ENCODE data around the gene CST1. TPM values are rescaled to one million over a fixed set of nuclear protein-coding genes. Genes with fewer than 3 reads are reported as not detected.

CST1 gene
- total and polyA plus RNA-seq, 4 donors: not detected

DNA sequence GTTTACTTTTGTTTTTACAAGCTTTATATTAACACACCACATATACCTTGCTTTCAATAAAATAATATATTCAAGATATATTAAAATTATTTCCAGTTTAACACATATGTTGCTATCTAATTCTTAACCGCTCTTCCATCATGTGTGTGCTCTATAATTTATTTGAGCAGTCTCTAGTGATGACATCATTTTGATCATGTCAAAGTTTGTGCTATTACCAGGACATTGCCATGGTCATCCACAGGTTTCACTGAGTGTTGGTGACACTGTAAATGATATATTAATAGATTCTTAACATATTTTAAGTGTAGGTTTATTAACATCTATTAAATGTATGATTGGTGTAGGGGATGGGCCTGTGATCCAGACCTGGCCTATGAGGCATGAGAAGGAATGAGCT lies 44.8 kb downstream of the CST1 start:
- DNase-seq: no peak

DNA sequence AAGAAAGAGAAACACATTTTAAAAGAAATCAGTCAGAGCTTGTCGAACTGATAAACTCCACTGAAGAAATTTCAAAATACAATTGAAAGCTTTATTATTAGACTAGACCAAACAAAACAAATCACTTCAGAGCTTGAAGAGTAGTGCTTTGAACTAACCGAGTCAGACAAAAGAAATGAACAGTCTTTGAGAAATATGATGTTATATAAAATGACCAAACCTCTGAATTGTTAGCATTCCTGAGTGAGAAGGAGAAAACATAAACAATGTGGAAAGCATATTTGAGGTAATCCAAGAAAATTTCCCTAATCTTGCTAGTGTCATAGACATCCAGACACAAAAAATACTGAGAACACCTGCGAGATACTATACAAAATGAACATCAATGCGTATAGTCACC lies 48.7 kb downstream of the CST1 start:
- Histone ChIP-seq H3K36me3 (ENCODE audit: control insufficient read depth in 4 of 4, insufficient read depth in 4 of 4, low read length in 4 of 4) (no peaks in the 10 kb centered on the region), H3K9ac (ENCODE audit: insufficient read depth in 1 of 2, low read length in 2 of 2) (no peak overlapping the region), H3K4me3 (no peak overlapping the region), H3K27me3 (ENCODE audit: control insufficient read depth in 3 of 3, insufficient read depth in 3 of 3, low read length in 2 of 3) (no peaks in the 10 kb centered on the region), H3K27ac (ENCODE audit: low read depth in 1 of 2, low read length in 1 of 2) (no peak overlapping the region), H3K4me1 (ENCODE audit: control insufficient read depth in 5 of 5, insufficient read depth in 5 of 5, low read length in 5 of 5) (no peaks in the 10 kb centered on the region), H3K9me3 (ENCODE audit: control insufficient read depth in 4 of 4, insufficient read depth in 3 of 4, low read length in 3 of 4) (peaks cover 0 to 2% (median 0%) of the 10 kb centered on the region in 4 donors)
- no peak for DNase-seq
- no peak for TF ChIP-seq CTCF (IDR thresholded peaks at IDR 0.05; ENCODE audit: control extremely low read depth, extremely low read depth)
- ATAC-seq (ENCODE audit: insufficient read depth, low FRiP score): no peak
- 79 to 90% methylated on average over 4 of the region's 4 CpGs for WGBS, 2 donors

More for the DNA sequence above, 44.8 kb downstream of the CST1 start:
- Histone ChIP-seq H3K27ac (ENCODE audit: low read depth in 1 of 2, low read length in 1 of 2) (no peak overlapping the region), H3K36me3 (ENCODE audit: control insufficient read depth in 4 of 4, insufficient read depth in 4 of 4, low read length in 4 of 4) (no peaks in the 10 kb centered on the region), H3K27me3 (ENCODE audit: control insufficient read depth in 3 of 3, insufficient read depth in 3 of 3, low read length in 2 of 3) (no peaks in the 10 kb centered on the region), H3K9ac (ENCODE audit: insufficient read depth in 1 of 2, low read length in 2 of 2) (no peak overlapping the region), H3K4me1 (ENCODE audit: control insufficient read depth in 5 of 5, insufficient read depth in 5 of 5, low read length in 5 of 5) (no peaks in the 10 kb centered on the region), H3K9me3 (ENCODE audit: control insufficient read depth in 4 of 4, insufficient read depth in 3 of 4, low read length in 3 of 4) (peaks cover 0 to 2% (median 0%) of the 10 kb centered on the region in 4 donors), H3K4me3 (no peak overlapping the region)
- 97 to 100% methylated on average over 1 of the region's 1 CpG for WGBS, 2 donors
- no peak for TF ChIP-seq CTCF (IDR thresholded peaks at IDR 0.05; ENCODE audit: control extremely low read depth, extremely low read depth)
- ATAC-seq (ENCODE audit: insufficient read depth, low FRiP score): no peak

DNA sequence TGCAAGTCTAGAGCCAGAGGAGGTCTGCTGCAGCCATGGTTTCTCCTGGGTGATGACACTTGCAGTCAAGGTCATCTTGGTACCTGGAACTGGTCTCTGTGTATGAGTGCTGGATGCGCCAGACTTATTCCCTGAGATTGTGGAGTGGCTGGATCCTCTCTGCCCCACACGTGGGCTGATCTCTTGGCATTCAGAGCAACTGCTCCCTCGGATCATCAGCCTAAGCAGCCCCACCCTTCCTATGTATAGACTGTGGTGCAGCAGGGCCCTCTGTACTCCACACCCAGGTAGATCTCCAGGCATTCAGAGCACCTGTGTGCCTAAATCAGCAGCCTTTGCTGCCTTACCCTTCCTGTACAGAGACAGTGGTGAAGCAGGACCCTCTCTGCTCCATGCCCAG lies 49.8 kb downstream of the CST1 start:
- Histone ChIP-seq H3K27ac (ENCODE audit: low read depth in 1 of 2, low read length in 1 of 2) (no peak overlapping the region), H3K4me3 (no peak overlapping the region)
- no peak for ATAC-seq (ENCODE audit: insufficient read depth, low FRiP score)

More for the DNA sequence above, 49.8 kb downstream of the CST1 start:
- 86 to 90% methylated on average over 3 of the region's 3 CpGs for WGBS, 2 donors
- DNase-seq: no peak
- H3K9ac ChIP-seq (ENCODE audit: insufficient read depth in 1 of 2, low read length in 2 of 2): no peak overlapping the region
- H3K4me1 ChIP-seq (ENCODE audit: control insufficient read depth in 5 of 5, insufficient read depth in 5 of 5, low read length in 5 of 5): no peaks in the 10 kb centered on the region
- H3K9me3 ChIP-seq (ENCODE audit: control insufficient read depth in 4 of 4, insufficient read depth in 3 of 4, low read length in 3 of 4): peaks cover 0 to 2% (median 0%) of the 10 kb centered on the region in 4 donors
- no peak for TF ChIP-seq CTCF (IDR thresholded peaks at IDR 0.05; ENCODE audit: control extremely low read depth, extremely low read depth)
- H3K27me3 ChIP-seq (ENCODE audit: control insufficient read depth in 3 of 3, insufficient read depth in 3 of 3, low read length in 2 of 3): no peaks in the 10 kb centered on the region
- no peaks in the 10 kb centered on the region for H3K36me3 ChIP-seq (ENCODE audit: control insufficient read depth in 4 of 4, insufficient read depth in 4 of 4, low read length in 4 of 4)

All from lung (tissue), 12 donors.